ENCODE measurements around the gene TSPO. TPM values are rescaled to one million over a fixed set of nuclear protein-coding genes. Genes with fewer than 3 reads are reported as not detected.

The TSPO gene
- total RNA-seq, 2 experiments from 2014 or later, result 43.8 to 45.6 TPM

GRCh38 chr22:43180670-43181069 is 29.3 kb downstream of the TSPO start:
- CTCF ChIA-PET, result no interaction called here
- no peak overlapping the region for H3K4me3 Mint-ChIP-seq

GRCh38 chr22:43181321-43182076 is 30.1 kb downstream of the TSPO start:
- Histone ChIP-seq H3K27me3 (ENCODE audit: control insufficient read depth in 1 of 2, insufficient read depth in 2 of 2, low read length in 2 of 2) (no peaks in the 10 kb centered on the region), H3K36me3 (ENCODE audit: insufficient read depth, low read length) (peaks cover 24% of the 10 kb centered on the region), H3K27ac (ENCODE audit: low read depth in 1 of 2, low read length in 2 of 2) (no peak overlapping the region), H3K4me3 (ENCODE audit: low read length) (no peak overlapping the region), H3K9me3 (ENCODE audit: control insufficient read depth in 1 of 2, insufficient read depth in 1 of 2, low read length in 2 of 2) (no peaks in the 10 kb centered on the region), H3K4me1 (ENCODE audit: insufficient read depth, low read length) (peaks cover 18% of the 10 kb centered on the region)
- Mint-ChIP-seq H3K36me3 (ENCODE audit: low read depth) (peaks cover 12% of the 10 kb centered on the region), H3K4me1 (ENCODE audit: low read depth) (peaks cover 17% of the 10 kb centered on the region), H3K9me3 (no peaks in the 10 kb centered on the region), H3K27me3 (no peaks in the 10 kb centered on the region), H3K4me3 (peak overlapping the region; percentile 64), H3K27ac (peak overlapping the region; percentile 20)
- POLR2A ChIA-PET, result no interaction called here
- CTCF ChIA-PET, result no interaction called here
- intact Hi-C loops (cut with DNase I, micrococcal nuclease), result no loop called here
- no peak for DNase-seq
- TF ChIP-seq CTCF (IDR thresholded peaks at IDR 0.05), result no peak
- ATAC-seq (ENCODE audit: poor library complexity), result no peak

More at GRCh38 chr22:43180670-43181069, 29.3 kb downstream of the TSPO start:
- H3K27me3 Mint-ChIP-seq, result no peaks in the 10 kb centered on the region
- Histone ChIP-seq H3K27me3 (ENCODE audit: control insufficient read depth in 1 of 2, insufficient read depth in 2 of 2, low read length in 2 of 2) (no peaks in the 10 kb centered on the region), H3K9me3 (ENCODE audit: control insufficient read depth in 1 of 2, insufficient read depth in 1 of 2, low read length in 2 of 2) (no peaks in the 10 kb centered on the region), H3K4me1 (ENCODE audit: insufficient read depth, low read length) (peaks cover 10% of the 10 kb centered on the region), H3K36me3 (ENCODE audit: insufficient read depth, low read length) (peaks cover 28% of the 10 kb centered on the region), H3K27ac (ENCODE audit: low read depth in 1 of 2, low read length in 2 of 2) (no peak overlapping the region), H3K4me3 (ENCODE audit: low read length) (no peak overlapping the region)
- no peak for TF ChIP-seq CTCF (IDR thresholded peaks at IDR 0.05)
- H3K36me3 Mint-ChIP-seq (ENCODE audit: low read depth), result peaks cover 12% of the 10 kb centered on the region
- ATAC-seq (ENCODE audit: poor library complexity) (no peak), DNase-seq (no peak)
- H3K4me1 Mint-ChIP-seq (ENCODE audit: low read depth), result peaks cover 12% of the 10 kb centered on the region
- H3K9me3 Mint-ChIP-seq, result no peaks in the 10 kb centered on the region
- POLR2A ChIA-PET, result no interaction called here
- intact Hi-C loops (cut with DNase I, micrococcal nuclease), result no loop called here
- H3K27ac Mint-ChIP-seq, result no peak overlapping the region

- TF ChIP-seq CTCF (IDR thresholded peaks at IDR 0.05), result no peak
- H3K4me3 ChIP-seq (ENCODE audit: low read length), result no peak overlapping the region
- intact Hi-C loops (cut with DNase I, micrococcal nuclease), result no loop called here
- ChIA-PET POLR2A (no interaction called here), CTCF (no interaction called here)
- H3K36me3 ChIP-seq (ENCODE audit: insufficient read depth, low read length), result peaks cover 24% of the 10 kb centered on the region
- ATAC-seq (ENCODE audit: poor library complexity) (no peak), DNase-seq (no peak)
- H3K27me3 Mint-ChIP-seq, result no peaks in the 10 kb centered on the region
- H3K4me1 ChIP-seq (ENCODE audit: insufficient read depth, low read length), result peaks cover 19% of the 10 kb centered on the region
- no peaks in the 10 kb centered on the region for H3K9me3 ChIP-seq (ENCODE audit: control insufficient read depth in 1 of 2, insufficient read depth in 1 of 2, low read length in 2 of 2)
- H3K9me3 Mint-ChIP-seq, result no peaks in the 10 kb centered on the region
- peak overlapping the region; percentile 20 for H3K27ac Mint-ChIP-seq
- H3K27me3 ChIP-seq (ENCODE audit: control insufficient read depth in 1 of 2, insufficient read depth in 2 of 2, low read length in 2 of 2), result no peaks in the 10 kb centered on the region
- peaks cover 17% of the 10 kb centered on the region for H3K4me1 Mint-ChIP-seq (ENCODE audit: low read depth)
- peaks cover 12% of the 10 kb centered on the region for H3K36me3 Mint-ChIP-seq (ENCODE audit: low read depth)
- no peak overlapping the region for H3K27ac ChIP-seq (ENCODE audit: low read depth in 1 of 2, low read length in 2 of 2)
- no peak overlapping the region for H3K4me3 Mint-ChIP-seq
Observed at GRCh38 chr22:43182118-43182517, 30.8 kb downstream of the TSPO start.

All from CD4-positive, alpha-beta T cell (primary cell).